HG03432 (cell line): ENCODE data around the gene TMEM245.
"Not testable (repeated sequence)": the region's sequence is repeated elsewhere in the genome, so short reads cannot be mapped to it uniquely, and the experiment has no call there.

ENCODE experiments used
- ATAC-seq: cut with Tn5 transposase; IDR thresholded peaks from one replicate; pipeline ENCODE4 v1.9.1; 2021; ENCODE audit warnings: mild to moderate bottlenecking, moderate library complexity; ENCODE audit not compliant: unreplicated experiment

TMEM245 gene

DNA sequence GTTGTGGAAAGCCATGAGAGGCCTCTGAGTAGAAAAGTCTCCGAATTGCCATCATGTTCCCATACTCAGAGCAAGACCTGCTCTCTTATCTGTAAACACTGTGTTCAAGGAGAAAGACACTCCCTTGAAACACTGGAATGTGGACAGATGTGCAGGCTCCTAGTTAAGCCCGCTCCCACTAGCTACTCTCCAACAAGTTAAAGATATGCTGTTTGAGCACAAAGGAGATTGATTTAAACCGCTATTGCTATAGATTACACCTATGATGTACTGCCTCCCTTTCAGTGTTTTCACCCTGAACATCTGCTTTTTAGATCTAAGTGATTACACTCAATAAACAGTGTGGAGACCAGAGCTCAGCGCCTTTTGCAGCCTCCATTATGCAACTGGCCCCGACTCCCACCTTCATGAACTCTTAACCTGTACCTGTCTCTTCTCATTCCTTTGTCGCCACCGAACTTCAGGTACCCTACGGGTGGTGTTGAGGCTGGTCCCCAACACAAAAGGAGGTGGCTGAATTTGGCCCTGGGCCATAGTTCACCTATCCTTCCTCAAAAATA is 47.5 kb downstream of the TMEM245 start:
- ATAC-seq: no peak

GRCh38 chr9:109068764-109069163 is 51.0 kb downstream of the TMEM245 start:
- no peak for ATAC-seq

GRCh38 chr9:109064963-109065702 is 54.6 kb downstream of the TMEM245 start:
- ATAC-seq: no peak

DNA sequence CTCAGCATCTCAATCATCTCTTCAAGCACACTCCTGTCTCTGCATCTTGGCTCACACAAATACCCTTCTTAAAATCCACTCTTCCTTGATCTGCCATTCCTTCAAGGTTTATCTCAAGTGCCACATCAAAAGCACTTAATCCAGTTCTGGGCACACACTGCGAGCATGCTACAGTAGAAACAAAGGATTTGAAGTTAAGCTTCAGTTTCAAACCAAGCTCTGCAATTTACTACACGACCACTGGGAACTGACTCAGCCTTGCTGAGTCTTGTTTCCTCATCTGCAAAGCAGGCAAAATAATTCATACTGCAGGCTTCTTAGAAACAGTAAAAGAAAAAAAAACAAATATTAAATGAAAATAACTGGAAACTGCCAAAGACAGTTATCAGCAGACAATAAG is 56.0 kb downstream of the TMEM245 start:
- no peak for ATAC-seq

DNA sequence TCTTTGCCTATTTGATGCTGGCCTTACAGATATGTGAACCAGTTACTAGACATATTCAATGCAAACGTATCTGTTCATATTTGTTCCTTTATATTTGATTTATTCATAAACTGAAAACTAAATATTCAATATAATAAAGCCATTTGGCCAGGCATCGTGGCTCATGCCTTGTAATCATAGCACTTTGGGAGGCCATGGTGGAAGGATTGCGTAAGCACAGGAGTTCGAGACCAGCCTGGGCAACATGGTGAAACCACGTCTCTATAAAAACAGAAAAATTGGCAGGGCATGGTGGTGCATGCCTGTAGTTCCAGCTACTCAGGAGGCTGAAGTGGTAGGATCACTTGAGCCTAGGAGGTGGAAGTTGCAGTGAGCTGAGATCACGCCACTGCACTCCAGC is 57.2 kb downstream of the TMEM245 start:
- ATAC-seq: no peak

DNA sequence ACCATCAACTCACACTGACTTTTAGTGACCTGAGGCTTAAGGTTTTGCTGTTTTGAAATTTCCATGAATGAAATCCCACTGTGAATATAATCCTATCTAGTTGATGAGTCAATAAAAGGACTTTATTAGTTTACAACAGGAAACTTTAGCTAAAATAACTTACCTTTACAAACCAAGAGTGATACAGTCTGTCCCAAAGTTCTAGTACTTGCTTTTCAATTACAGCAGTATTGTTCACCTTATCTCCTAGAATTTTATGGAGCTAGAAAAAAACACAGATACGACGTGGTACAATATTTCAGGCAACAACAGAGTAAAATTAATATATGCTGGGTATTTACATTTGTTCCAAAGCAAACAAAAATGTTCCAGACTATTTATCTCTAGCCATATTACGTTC is 59.6 kb downstream of the TMEM245 start:
- no peak for ATAC-seq

DNA sequence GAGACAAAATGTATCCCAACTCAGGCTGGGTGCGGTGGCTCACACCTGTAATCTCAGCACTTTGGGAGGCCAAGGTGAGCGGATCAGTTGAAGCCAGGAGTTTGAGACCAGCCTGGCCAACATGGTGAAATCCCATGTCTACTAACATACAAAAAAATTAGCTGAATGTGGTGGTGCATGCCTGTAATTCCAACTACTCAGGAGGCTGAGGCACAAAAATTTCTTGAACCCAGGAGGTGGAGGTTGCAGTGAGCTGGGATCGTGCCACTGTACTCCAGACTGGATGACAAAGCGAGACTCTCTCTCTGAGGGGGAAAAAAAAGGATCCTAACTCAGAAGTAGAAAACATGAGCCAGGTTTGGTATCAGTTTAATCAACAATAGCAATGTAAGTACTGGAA is 66.6 kb downstream of the TMEM245 start:
- not testable (repeated sequence) for ATAC-seq

DNA sequence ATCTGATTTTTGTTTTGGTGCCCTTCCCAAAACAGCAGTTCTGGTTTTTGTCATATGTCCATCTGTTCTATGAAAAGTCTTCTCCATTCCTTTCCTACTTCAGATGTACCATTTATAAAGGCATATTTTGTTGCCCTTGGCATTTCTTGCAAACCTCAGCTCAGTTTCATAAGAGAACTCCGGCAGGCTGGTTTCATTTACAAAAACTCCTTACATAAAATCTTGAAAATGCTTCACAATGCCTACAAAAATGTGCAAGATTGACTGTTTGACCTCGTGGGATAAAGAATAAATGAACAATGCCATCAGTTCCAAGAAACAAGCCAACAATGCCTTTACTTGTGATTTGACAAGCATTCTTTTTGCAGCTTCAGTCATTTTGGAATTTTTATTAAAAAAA is 67.3 kb downstream of the TMEM245 start:
- ATAC-seq: no peak

DNA sequence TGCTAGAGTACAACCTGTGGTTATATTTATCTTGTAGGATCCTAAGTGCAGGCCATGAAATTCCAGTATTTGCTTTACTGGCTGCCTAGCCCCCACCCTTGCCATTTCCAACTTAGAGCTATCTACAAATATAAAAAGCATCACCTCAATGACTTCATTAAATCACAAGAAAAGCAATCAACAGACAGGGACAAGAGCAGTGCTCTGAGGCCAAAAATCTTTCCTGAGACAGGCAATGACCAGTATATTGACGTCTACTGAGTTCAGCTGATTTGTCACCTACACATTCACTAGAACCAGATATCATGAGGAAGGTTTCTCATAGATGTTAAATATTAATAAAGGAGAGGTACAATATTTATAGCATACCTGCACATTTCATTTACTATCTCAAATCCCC is 68.0 kb downstream of the TMEM245 start:
- ATAC-seq: no peak

DNA sequence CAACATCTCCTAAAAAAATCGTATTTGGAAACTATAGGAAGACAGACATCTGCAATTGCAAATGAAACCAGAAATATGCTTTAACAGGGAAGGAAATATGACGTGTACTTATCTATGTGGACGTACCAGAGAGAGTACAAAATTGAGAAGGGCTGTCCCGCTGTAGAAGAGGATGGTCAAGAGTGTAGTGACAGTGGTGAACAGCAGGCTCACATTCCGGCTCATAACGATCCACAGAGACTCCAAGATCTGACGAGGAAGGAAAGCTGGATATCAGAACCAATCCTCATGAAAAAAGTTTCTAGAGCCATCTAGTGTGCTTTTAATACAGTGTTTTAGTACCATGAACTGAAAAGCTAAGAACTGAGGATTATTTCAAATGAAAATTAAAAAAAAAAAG is 69.3 kb downstream of the TMEM245 start:
- ATAC-seq: no peak

DNA sequence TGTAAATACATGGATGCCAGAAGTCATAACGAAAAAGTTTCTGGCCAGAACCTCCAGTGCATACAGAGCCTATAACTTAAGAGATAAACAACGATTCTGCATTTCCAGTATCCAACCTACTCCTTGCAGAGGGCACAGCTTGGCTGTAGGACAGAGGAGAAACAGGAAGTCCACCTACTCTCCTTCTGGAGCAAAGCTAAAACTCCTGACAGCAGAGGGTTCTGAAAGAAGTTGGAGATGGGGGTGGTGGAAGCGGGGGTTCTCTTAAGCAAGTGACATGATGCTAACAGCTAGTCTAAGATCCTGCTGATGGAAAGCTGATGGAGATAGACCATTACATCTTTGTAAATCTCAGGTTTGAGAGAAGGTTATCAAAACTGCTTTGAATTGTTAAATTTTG is 70.9 kb downstream of the TMEM245 start:
- no peak for ATAC-seq

DNA sequence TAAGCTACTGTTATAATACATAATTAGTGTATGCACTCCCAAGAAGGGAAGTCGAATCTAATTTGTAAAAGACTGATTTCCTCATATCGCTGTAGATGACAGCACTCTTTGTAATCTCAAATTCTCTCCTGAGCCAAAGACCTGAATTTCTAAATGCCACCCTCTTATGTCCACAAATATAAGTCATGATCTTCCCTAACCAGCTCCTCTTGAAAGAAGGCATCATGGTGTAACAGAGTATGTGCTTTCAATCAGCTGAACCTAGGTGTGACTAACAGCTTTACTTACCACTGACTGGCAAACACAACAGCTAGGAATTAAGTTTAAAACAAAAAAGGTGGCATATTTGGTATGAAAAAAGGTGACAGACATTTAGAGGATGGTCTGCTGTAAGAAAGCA is 72.5 kb downstream of the TMEM245 start:
- ATAC-seq: no peak

GRCh38 chr9:109046346-109046745 is 73.4 kb downstream of the TMEM245 start:
- ATAC-seq: no peak

DNA sequence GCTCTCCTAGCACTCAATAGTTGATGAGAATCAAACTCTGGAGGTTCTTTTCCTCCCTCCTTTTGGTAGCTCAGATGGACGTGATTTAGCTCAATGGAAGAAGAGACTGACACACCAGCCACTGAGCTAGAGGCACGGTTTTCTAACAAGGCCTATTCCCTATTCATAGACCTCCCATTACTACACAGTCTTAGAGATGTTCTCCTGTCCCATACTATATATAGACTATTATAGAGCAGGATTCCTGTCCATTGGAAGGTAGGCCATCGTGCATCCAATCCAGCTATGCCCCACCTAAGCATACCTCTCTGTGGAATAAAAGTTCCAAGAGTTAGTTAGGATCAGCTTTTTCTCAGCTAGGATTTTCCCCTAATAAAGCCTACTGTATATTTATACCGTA is 76.2 kb downstream of the TMEM245 start:
- no peak for ATAC-seq

DNA sequence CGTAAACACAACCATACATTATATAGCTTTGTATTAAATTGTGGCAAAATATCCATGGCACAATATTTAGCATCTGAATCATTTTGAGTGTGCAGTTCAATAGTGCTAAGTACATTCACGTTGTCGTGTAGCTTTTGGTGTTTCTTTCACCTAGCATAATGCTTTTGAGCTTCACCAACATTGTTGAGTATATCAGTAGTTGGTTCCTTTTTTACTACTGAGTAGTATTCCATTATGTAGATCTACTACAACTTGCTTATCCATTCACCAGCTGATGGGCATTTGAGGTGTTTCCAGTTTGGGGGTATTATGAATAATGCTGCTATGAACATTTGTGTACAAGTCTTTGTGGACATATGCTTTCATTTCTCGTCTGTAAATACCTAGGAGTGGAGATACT is 79.2 kb downstream of the TMEM245 start:
- no peak for ATAC-seq

DNA sequence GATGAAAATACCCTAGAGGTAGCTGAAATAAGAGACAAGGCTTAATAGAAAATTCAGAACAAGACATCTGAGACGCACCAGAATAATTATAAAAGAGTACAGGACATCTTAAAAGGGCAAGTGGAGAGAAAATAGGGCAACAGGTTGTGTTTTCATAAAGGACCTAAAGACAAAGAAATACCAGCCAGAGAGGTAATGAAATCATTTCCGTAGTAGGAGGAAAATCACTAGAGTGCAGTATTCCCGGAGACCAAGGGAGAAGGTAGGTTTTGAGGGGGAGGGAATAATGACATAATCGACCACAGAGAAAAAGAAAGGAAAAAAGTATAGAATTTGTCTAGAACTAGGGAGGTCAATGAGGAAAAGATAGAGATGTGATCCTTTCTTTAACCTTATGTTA is 80.2 kb downstream of the TMEM245 start:
- ATAC-seq: no peak

- ATAC-seq: no peak
These were observed 81.6 kb downstream of the TMEM245 start for GRCh38 chr9:109037946-109038715.

GRCh38 chr9:109036744-109037680 is 82.7 kb downstream of the TMEM245 start:
- no peak for ATAC-seq

DNA sequence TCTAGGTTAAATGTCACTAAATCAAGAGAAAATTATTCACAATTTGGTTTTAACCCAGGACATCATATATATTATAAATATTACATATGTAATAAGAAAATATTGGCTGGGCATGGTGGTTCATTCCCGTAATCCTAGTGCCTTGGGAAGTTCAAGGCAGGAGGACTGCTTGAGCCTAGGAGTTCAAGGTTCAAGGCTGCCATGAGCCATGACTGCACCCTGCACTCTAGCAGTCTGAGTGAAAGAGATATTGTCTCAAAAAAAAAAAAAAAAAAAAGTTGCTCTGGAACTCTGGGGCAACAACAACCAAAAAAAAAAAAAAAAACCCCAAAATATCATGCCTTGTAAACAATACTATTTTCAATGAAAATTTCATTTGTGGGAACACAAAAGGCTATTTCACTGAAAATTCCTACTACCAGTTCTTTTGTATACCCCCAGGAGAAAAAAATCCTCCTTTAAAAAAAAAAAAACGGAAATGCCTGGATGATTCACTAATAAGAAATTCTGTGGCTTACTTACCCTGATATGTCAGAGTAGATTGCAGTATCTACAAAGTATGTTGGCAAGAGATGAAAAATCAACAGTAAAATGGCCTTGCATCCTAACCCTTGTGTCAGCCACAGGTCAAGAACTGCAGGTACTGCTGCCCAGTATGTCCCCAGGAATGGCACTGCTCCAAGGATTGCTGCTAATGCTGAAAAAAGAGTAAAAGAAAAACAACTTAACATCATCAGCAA is 83.9 kb downstream of the TMEM245 start:
- no peak for ATAC-seq

- ATAC-seq: no peak
These were observed 85.6 kb downstream of the TMEM245 start for GRCh38 chr9:109033941-109034700.
